Sigmoid colon (tissue), 7 donors: Measurements from ENCODE around the gene FAM24A. TPM values are rescaled to one million over a fixed set of nuclear protein-coding genes. Genes with fewer than 3 reads are reported as not detected.

ENCODE experiments used
- DNase-seq: peaks from one replicate; pipeline ENCODE4 v3.0.0-alpha.2; 2019
- H3K27ac ChIP-seq, 4 donors: fragments of 200-600 bp; sonication (generic); one replicate each; pipeline ENCODE4 v1.5.1; 2016 to 2019; ENCODE audit warnings: mild to moderate bottlenecking in 1 of 4
- H3K27me3 ChIP-seq, 3 donors: fragments of 200-600 bp; sonication (generic); one replicate each; pipeline ENCODE4 v1.5.1; 2019; ENCODE audit warnings: mild to moderate bottlenecking in 1 of 3
- H3K36me3 ChIP-seq, 4 donors: fragments of 200-600 bp; sonication (generic); one replicate each; pipeline ENCODE4 v1.5.1; 2016 to 2019
- H3K4me1 ChIP-seq, 4 donors: fragments of 200-600 bp; sonication (generic); one replicate each; pipeline ENCODE4 v1.5.1; 2017 to 2019
- H3K4me3 ChIP-seq, 4 donors: fragments of 200-600 bp; sonication (generic); one replicate each; pipeline ENCODE4 v1.5.1; 2017 to 2019; ENCODE audit warnings: mild to moderate bottlenecking in 2 of 4, moderate library complexity in 1 of 4
- H3K9me3 ChIP-seq, 4 donors: fragments of 200-600 bp in 3 of 4; sonication (generic) in 3 of 4; one replicate each; pipeline versions ENCODE4 v1.5.1 to v1.6.1; 2013 to 2019
- CTCF ChIP-seq, 4 experiments: fragments of 450-650 bp in 3 of 4; fragments of 200-600 bp in 1 of 4; IDR thresholded peaks; one replicate each; pipeline ENCODE4 v1.5.1; 2016 to 2019; ENCODE audit warnings: antibody characterized with exemption in 4 of 4, mild to moderate bottlenecking in 3 of 4, moderate library complexity in 2 of 4
- EP300 ChIP-seq, 4 donors: sonication (generic); formaldehyde crosslinking; IDR thresholded peaks; one replicate each; pipeline ENCODE4 v1.6.1; 2017; ENCODE audit warnings: antibody characterized with exemption in 4 of 4
- POLR2A ChIP-seq, 2 donors: fragments of 450-650 bp; IDR thresholded peaks; one replicate each; pipeline ENCODE4 v1.6.1; 2016; ENCODE audit warnings: antibody characterized with exemption in 2 of 2, mild to moderate bottlenecking in 2 of 2, moderate library complexity in 2 of 2
- POLR2AphosphoS5 ChIP-seq, 4 donors: sonication (generic); formaldehyde crosslinking; IDR thresholded peaks; one replicate each; pipeline ENCODE4 v1.6.1; 2017; ENCODE audit warnings: antibody characterized with exemption in 4 of 4
- WGBS, 2 donors: extraction: QIAGEN DNeasy Blood & Tissue Kit; methylation state at CpG; one replicate each; pipeline ENCODE4 v1.1.7; 2013; 5-methylcytosine and 5-hydroxymethylcytosine counted together
- intact Hi-C: fragments of 100-400 bp; cut with DNase I; formaldehyde crosslinking; loops from one replicate; pipeline ENCODE4 v1.15.1; 2023
- polyA plus RNA-seq, 3 donors: library from polyadenylated mRNA; stranded (reverse); fragments of 200-250 nt; gene quantifications; one replicate each; pipeline ENCODE4 v1.2.3, GENCODE V29; 2013
- total RNA-seq, 4 donors: library from RNA; depleted of rRNA; stranded (reverse); fragments of >200 nt; gene quantifications; one replicate each; pipeline ENCODE4 v1.1.0, GENCODE V29; 2016
- donor health status: healthy with polysubstance abuse.
- donor health status: Bipolar disorder and iron deficiency.
- donor health status: healthy.

Gene FAM24A
- total and polyA plus RNA-seq, 7 donors = not detected

GRCh38 chr10:122931088-122931906 is 20.9 kb downstream of the FAM24A start:
- no peak for TF ChIP-seq POLR2AphosphoS5 (IDR thresholded peaks at IDR 0.05)
- TF ChIP-seq EP300 (IDR thresholded peaks at IDR 0.05) = no peak
- TF ChIP-seq CTCF (IDR thresholded peaks at IDR 0.05) = no peak
- TF ChIP-seq POLR2A (IDR thresholded peaks at IDR 0.05) = no peak
- intact Hi-C loops = no loop called here
- Histone ChIP-seq H3K27me3 (no peaks in the 10 kb centered on the region), H3K4me1 (no peaks in the 10 kb centered on the region), H3K36me3 (peaks cover 0 to 13% (median 0%) of the 10 kb centered on the region in 4 donors), H3K27ac (no peak overlapping the region), H3K9me3 (no peaks in the 10 kb centered on the region), H3K4me3 (no peak overlapping the region)
- WGBS, 2 donors = 70 to 79% methylated on average over 6 of the region's 6 CpGs
- DNase-seq = no peak

GRCh38 chr10:122939133-122939855 is 28.9 kb downstream of the FAM24A start:
- no peak overlapping the region for H3K27ac ChIP-seq
- no peaks in the 10 kb centered on the region for H3K9me3 ChIP-seq
- DNase-seq = no peak
- no peak for TF ChIP-seq CTCF (IDR thresholded peaks at IDR 0.05)
- no peak for TF ChIP-seq EP300 (IDR thresholded peaks at IDR 0.05)
- TF ChIP-seq POLR2A (IDR thresholded peaks at IDR 0.05) = no peak
- no peaks in the 10 kb centered on the region for H3K27me3 ChIP-seq
- H3K4me3 ChIP-seq = no peak overlapping the region
- peaks cover 0 to 32% (median 8%) of the 10 kb centered on the region in 4 donors for H3K36me3 ChIP-seq
- 97 to 100% methylated on average over 1 of the region's 1 CpG for WGBS, 2 donors
- peaks cover 0 to 9% (median 0%) of the 10 kb centered on the region in 4 donors for H3K4me1 ChIP-seq
- intact Hi-C loops = no loop called here

- H3K9me3 ChIP-seq = no peaks in the 10 kb centered on the region
- DNase-seq = no peak
- no peak overlapping the region for H3K4me3 ChIP-seq
- no peak overlapping the region for H3K27ac ChIP-seq
- TF ChIP-seq POLR2AphosphoS5 (IDR thresholded peaks at IDR 0.05) = no peak
- TF ChIP-seq POLR2A (IDR thresholded peaks at IDR 0.05) = no peak
- TF ChIP-seq EP300 (IDR thresholded peaks at IDR 0.05) = no peak
- no peak for TF ChIP-seq CTCF (IDR thresholded peaks at IDR 0.05)
- 92 to 97% methylated on average over 1 of the region's 1 CpG for WGBS, 2 donors
- no peaks in the 10 kb centered on the region for H3K27me3 ChIP-seq
- peaks cover 0 to 9% (median 0%) of the 10 kb centered on the region in 4 donors for H3K4me1 ChIP-seq
- peaks cover 0 to 31% (median 8%) of the 10 kb centered on the region in 4 donors for H3K36me3 ChIP-seq
- intact Hi-C loops = no loop called here
These were observed 29.6 kb downstream of the FAM24A start for GRCh38 chr10:122939856-122940543.

GRCh38 chr10:122949296-122949695 is 38.9 kb downstream of the FAM24A start:
- H3K9me3 ChIP-seq = no peaks in the 10 kb centered on the region
- no peak for TF ChIP-seq POLR2AphosphoS5 (IDR thresholded peaks at IDR 0.05)
- no peak for TF ChIP-seq EP300 (IDR thresholded peaks at IDR 0.05)
- TF ChIP-seq POLR2A (IDR thresholded peaks at IDR 0.05) = no peak
- no peak for TF ChIP-seq CTCF (IDR thresholded peaks at IDR 0.05)
- peaks cover 0 to 36% (median 10%) of the 10 kb centered on the region in 4 donors for H3K36me3 ChIP-seq
- H3K4me1 ChIP-seq = peaks cover 0 to 18% (median 14%) of the 10 kb centered on the region in 4 donors
- intact Hi-C loops = no loop called here
- H3K27ac ChIP-seq = no peak overlapping the region
- DNase-seq = no peak
- no peak overlapping the region for H3K4me3 ChIP-seq
- WGBS, 2 donors = 96 to 97% methylated on average over 3 of the region's 3 CpGs
- no peaks in the 10 kb centered on the region for H3K27me3 ChIP-seq
